K562 (cell line): ENCODE measurements around the gene TM9SF4. TPM values are rescaled to one million over a fixed set of nuclear protein-coding genes. Genes with fewer than 3 reads are reported as not detected.

Source experiments
- ATAC-seq: fragments of 200-7000 bp; cut with Tn5 transposase; 3 replicates; pipeline ENCODE4 v1.9.1; 2020; ENCODE audit warnings: moderate library complexity
- BruUV-seq: library from RNA; stranded (reverse); fragments of 400-500 nt; replicated peaks from 2 replicates; lab custom pipeline; 2021; lab: Mats Ljungman, UMichigan
- CTCF ChIA-PET: fragments of 300-600 bp; formaldehyde crosslinking; extraction: SDS; loops from one replicate; lab custom pipeline; 2021; ENCODE audit warnings: low intra/inter-chr PET ratio; lab: Yijun Ruan, JAX
- POLR2A ChIA-PET: fragments of 300-600, 350-650 bp; sonication (Branson Sonifier 250); formaldehyde crosslinking; extraction: SDS; loops from one replicate; lab custom pipeline; 2021; ENCODE audit warnings: antibody characterized with exemption, inconsistent platforms; lab: Yijun Ruan, JAX
- DNase-seq, 4 experiments: peaks; one replicate each; pipeline versions ENCODE4 v3.0.0 to v3.0.0-alpha.2; 2011 to 2018; ENCODE audit warnings: low spot score in 3 of 4, mixed read lengths in 3 of 4; ENCODE audit errors: extremely low read depth in 1 of 4
- FAIRE-seq: peaks from 2 replicates; lab custom pipeline; 2011; peaks lifted over from hg19 to GRCh38; lab: Jason Lieb, UNC
- H2AFZ ChIP-seq: 2 replicates; pipeline ENCODE4 v1.6.0; 2011; ENCODE audit warnings: low read depth, low read length, control low read depth, inconsistent platforms
- H3K27ac ChIP-seq: fragments of 200-600 bp; 3 replicates; pipeline ENCODE4 v1.8.0; 2011; ENCODE audit warnings: low read depth, mild to moderate bottlenecking, control low read depth, inconsistent platforms, low read length, moderate library complexity, mixed read lengths; ENCODE audit errors: extremely low read depth
- H3K27me3 ChIP-seq, 2 experiments: fragments of 300-600 bp in 1 of 2; 2 replicates in 1 of 2; 3 replicates in 1 of 2; pipeline versions ENCODE4 v1.6.0 to v1.8.0; 2011; ENCODE audit warnings: inconsistent platforms in 2 of 2, low read length in 2 of 2, mild to moderate bottlenecking in 1 of 2, mixed read lengths in 1 of 2, moderate library complexity in 1 of 2; ENCODE audit not compliant: control insufficient read depth in 2 of 2, insufficient read depth in 2 of 2
- H3K36me3 ChIP-seq: fragments of 300-600 bp; 3 replicates; pipeline ENCODE4 v1.8.0; 2011; ENCODE audit warnings: mild to moderate bottlenecking, low read length, inconsistent platforms; ENCODE audit not compliant: control insufficient read depth, insufficient read depth
- H3K4me1 ChIP-seq, 2 experiments: fragments of 200-600 bp in 1 of 2; replicated peaks in 1 of 2; 2 replicates in 1 of 2; 3 replicates in 1 of 2; pipeline versions ENCODE4 v1.5.1 to v1.8.0; 2011; ENCODE audit warnings: inconsistent platforms in 2 of 2, low read length in 2 of 2, mild to moderate bottlenecking in 1 of 2, mixed read lengths in 1 of 2, moderate library complexity in 1 of 2; ENCODE audit not compliant: control insufficient read depth in 2 of 2, insufficient read depth in 2 of 2
- H3K4me2 ChIP-seq: 2 replicates; pipeline ENCODE4 v1.6.1; 2011; ENCODE audit warnings: low read length, control low read depth, inconsistent platforms, mixed read lengths; ENCODE audit not compliant: insufficient read depth
- H3K4me3 ChIP-seq: fragments of 200-600 bp; sonication (generic), shearing (Covaris generic); 2 replicates; pipeline ENCODE4 v1.5.1; 2016; ENCODE audit warnings: control low read depth, inconsistent platforms
- H3K79me2 ChIP-seq: fragments of 200-600 bp; 3 replicates; pipeline ENCODE4 v1.8.0; 2011; ENCODE audit warnings: low read length, inconsistent platforms; ENCODE audit not compliant: control insufficient read depth, insufficient read depth
- H3K9ac ChIP-seq, 2 experiments: 2 replicates each; pipeline versions ENCODE4 v1.6.0 to v1.6.1; 2011; ENCODE audit warnings: low read depth in 2 of 2, low read length in 2 of 2, control low read depth in 1 of 2, inconsistent platforms in 1 of 2, mild to moderate bottlenecking in 1 of 2, mixed read lengths in 1 of 2; ENCODE audit not compliant: insufficient read depth in 1 of 2
- H3K9me1 ChIP-seq: one replicate; pipeline ENCODE4 v1.6.0; 2011; ENCODE audit warnings: inconsistent platforms, mild to moderate bottlenecking, low read length, moderate library complexity; ENCODE audit not compliant: control insufficient read depth, insufficient read depth
- H3K9me3 ChIP-seq: replicated peaks from 2 replicates; pipeline ENCODE4 v1.5.1; 2011; ENCODE audit warnings: low read depth, low read length, inconsistent platforms; ENCODE audit not compliant: control insufficient read depth, insufficient read depth
- H4K20me1 ChIP-seq: replicated peaks from 2 replicates; pipeline ENCODE4 v1.6.1; 2011; ENCODE audit warnings: low read length, inconsistent platforms, mixed read lengths; ENCODE audit not compliant: control insufficient read depth, insufficient read depth
- IRF2 ChIP-seq: sonication (generic); formaldehyde crosslinking; IDR thresholded peaks from 2 replicates; pipeline ENCODE4 v1.8.1; 2022; ENCODE audit warnings: mild to moderate bottlenecking, missing genetic modification reagents
- MEF2A ChIP-seq: IDR thresholded peaks from 2 replicates; pipeline ENCODE4 v1.6.1; 2011; ENCODE audit warnings: low read depth, mild to moderate bottlenecking, low read length, moderate library complexity; ENCODE audit not compliant: control insufficient read depth
- MEF2D ChIP-seq: conservative IDR thresholded peaks from 2 replicates; pipeline ENCODE4 v1.6.1; 2016; ENCODE audit warnings: low read depth, missing genetic modification characterization, missing compliant biosample characterization
- SMAD1 ChIP-seq: fragments of 150-350 bp; IDR thresholded peaks from 2 replicates; pipeline ENCODE4 v1.6.1; 2014; ENCODE audit warnings: low read length, low read depth; ENCODE audit not compliant: partially characterized antibody
- WGBS: fragments of 100-300 bp; shearing (Covaris generic); methylation state at CpG from one replicate; pipeline ENCODE4 v1.1.6; 2016; ENCODE audit warnings: low coverage, mixed read lengths; ENCODE audit not compliant: insufficient coverage; ENCODE audit errors: missing lambda C conversion rate; 5-methylcytosine and 5-hydroxymethylcytosine counted together
- in situ Hi-C: fragments of 300-500 bp; cut with MboI; formaldehyde crosslinking; loops from 4 replicates; pipeline ENCODE4 v1.15.0; 2018; ENCODE audit warnings: inconsistent platforms, mixed read lengths
- intact Hi-C: fragments of 100-400 bp; cut with micrococcal nuclease; formaldehyde crosslinking; loops from 2 replicates; pipeline ENCODE4 v1.14.2; 2022
- polyA plus RNA-seq, 8 experiments: library from polyadenylated mRNA; depleted of rRNA in 4 of 8; stranded (reverse) in 5 of 8; unstranded in 3 of 8; fragments of >200 nt; fragmentation: Nextera tagmentation in 2 of 8; fragmentation: Illumina TruSeq in 1 of 8; extraction: Ambion mirVana in 2 of 8; extraction: Trizol in 1 of 8; gene quantifications; 2 replicates each; pipeline versions ENCODE4 v1.2.1 to v1.2.3, GENCODE V29; 2011 to 2014; ENCODE audit warnings: inconsistent platforms in 1 of 8, missing spikeins in 1 of 8
- total RNA-seq, 7 experiments: library from RNA; depleted of rRNA in 6 of 7; stranded (reverse); fragments of >200 nt in 6 of 7; fragmentation: Illumina TruSeq in 2 of 7; extraction: Trizol in 2 of 7; gene quantifications; 2 replicates each; pipeline versions ENCODE4 v1.2.1 to v1.2.3, GENCODE V29; 2011 to 2021; ENCODE audit warnings: low replicate concordance in 1 of 7
- TF ChIP-seq, protein P1 (sequence below): fragments of 450-650 bp; IDR thresholded peaks from 2 replicates; pipeline ENCODE4 v1.6.1; 2016; ENCODE audit warnings: antibody characterized with exemption
- TF ChIP-seq, protein P2 (sequence below): sonication (generic); IDR thresholded peaks from 2 replicates; pipeline ENCODE4 v1.6.1; 2016

Gene TM9SF4
- total and polyA plus RNA-seq, 9 of the 15 experiments (the other 6 are each of a cell fraction or from before 2014, with no cell fraction given): 14.5 to 46.3 (median 26.9) TPM

DNA sequence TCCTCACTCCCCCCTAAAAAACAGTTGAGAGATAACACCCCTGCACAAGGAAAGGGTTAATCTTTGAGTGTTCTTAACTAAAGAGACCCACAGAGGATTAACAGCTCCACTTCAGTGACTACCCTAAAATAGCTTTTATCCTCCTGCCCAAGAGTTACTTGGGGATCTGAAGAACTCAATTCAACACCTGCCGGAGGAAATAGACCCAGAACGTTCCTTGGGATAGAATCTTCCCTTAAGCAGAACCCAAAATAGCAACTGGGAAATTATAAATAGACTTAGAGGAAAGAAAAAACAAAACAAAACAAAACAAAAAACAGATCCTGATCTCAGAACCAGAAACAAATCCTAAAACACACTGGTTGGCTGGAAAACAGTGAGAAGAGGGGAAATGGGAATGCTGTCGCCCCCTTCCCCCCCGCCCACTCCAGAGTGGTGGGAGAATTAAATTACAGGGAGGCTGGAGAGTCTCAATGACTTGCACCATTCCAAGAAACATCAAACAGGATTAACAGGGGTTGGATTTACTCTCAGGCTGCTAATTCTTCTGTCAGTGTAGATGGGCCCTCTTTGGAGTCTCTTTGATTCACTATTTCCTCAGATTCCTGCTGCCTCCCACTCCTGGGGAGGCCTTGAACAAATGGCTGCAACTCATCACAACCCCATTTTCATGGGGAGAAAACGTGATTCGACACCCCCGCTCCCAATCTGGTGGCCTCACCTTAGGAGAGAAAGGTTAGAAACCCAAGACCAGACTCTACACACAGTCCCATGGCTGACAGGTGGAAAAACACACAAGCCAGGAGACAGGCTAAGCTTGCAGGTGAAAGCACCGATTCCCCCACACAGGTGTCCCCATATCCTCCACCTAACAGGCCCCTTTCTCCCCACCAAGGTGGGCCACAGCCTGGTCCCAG, 96.6 kb downstream of the TM9SF4 start:
- peaks cover 18 to 39% of the 10 kb centered on the region in 2 experiments for H3K4me1 ChIP-seq
- H3K9ac ChIP-seq: peak overlapping the region; percentile 98 to 99
- H3K4me3 ChIP-seq: peak overlapping the region; percentile 99
- CTCF ChIA-PET: no interaction called here
- DNase-seq: peak in 1 of 4 experiments; percentile 25
- peaks cover 97% of the 10 kb centered on the region for H3K79me2 ChIP-seq
- BruUV-seq: no TSS peak
- intact Hi-C loops: loop anchor here (10.0 kb wide), 1 partner anchor 149 kb away; the partner anchor contains the start of gene ASXL1
- no peaks in the 10 kb centered on the region for H3K27me3 ChIP-seq
- H3K4me2 ChIP-seq: peak overlapping the region; percentile 98
- H2AFZ ChIP-seq: no peak overlapping the region
- no peak for FAIRE-seq
- peak; percentile 5 for ATAC-seq
- POLR2A ChIA-PET: interaction anchor here (0.6 to 2.5 kb wide), 7 partner anchors 10 to 384 kb away, joined by 3 to 6 read pairs (median 3); no protein-coding TSS in a partner anchor
- H3K9me3 ChIP-seq: no peaks in the 10 kb centered on the region
- H3K36me3 ChIP-seq: peaks cover 69% of the 10 kb centered on the region
- H3K27ac ChIP-seq: peak overlapping the region; percentile 89; the same call in 2 of the 3 replicates
- peaks cover 16% of the 10 kb centered on the region for H4K20me1 ChIP-seq
- 24% methylated on average over 8 of the region's 8 CpGs for WGBS
- in situ Hi-C loops: no loop called here
- H3K9me1 ChIP-seq: no peaks in the 10 kb centered on the region
- no peak for TF ChIP-seq IRF2
- TF ChIP-seq MEF2A: peak; percentile 44; the same call in 1 of the 2 replicates
- no peak for TF ChIP-seq SMAD1
- TF ChIP-seq, protein P1, sequence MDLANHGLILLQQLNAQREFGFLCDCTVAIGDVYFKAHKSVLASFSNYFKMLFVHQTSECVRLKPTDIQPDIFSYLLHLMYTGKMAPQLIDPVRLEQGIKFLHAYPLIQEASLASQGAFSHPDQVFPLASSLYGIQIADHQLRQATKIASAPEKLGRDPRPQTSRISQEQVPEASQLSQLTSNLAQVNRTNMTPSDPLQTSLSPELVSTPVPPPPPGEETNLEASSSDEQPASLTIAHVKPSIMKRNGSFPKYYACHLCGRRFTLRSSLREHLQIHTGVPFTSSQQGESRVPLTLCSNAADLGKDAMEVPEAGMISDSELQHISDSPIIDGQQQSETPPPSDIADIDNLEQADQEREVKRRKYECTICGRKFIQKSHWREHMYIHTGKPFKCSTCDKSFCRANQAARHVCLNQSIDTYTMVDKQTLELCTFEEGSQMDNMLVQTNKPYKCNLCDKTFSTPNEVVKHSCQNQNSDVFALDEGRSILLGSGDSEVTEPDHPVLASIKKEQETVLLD: no peak
- TF ChIP-seq, protein P2, sequence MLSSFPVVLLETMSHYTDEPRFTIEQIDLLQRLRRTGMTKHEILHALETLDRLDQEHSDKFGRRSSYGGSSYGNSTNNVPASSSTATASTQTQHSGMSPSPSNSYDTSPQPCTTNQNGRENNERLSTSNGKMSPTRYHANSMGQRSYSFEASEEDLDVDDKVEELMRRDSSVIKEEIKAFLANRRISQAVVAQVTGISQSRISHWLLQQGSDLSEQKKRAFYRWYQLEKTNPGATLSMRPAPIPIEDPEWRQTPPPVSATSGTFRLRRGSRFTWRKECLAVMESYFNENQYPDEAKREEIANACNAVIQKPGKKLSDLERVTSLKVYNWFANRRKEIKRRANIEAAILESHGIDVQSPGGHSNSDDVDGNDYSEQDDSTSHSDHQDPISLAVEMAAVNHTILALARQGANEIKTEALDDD: peak; percentile 58
- TF ChIP-seq MEF2D (tag): 0 out of 2 replicates have a peak, but pooled peaks have one; percentile 31
